ENCODE data around the gene FAHD1. TPM values are rescaled to one million over a fixed set of nuclear protein-coding genes. Genes with fewer than 3 reads are reported as not detected.
A peak's percentile ranks its signal among the peaks of the same experiment; 100 is the strongest.

The FAHD1 gene
- total RNA-seq, 4 donors from 2014 or later, result 34.3 to 52.3 (median 46.9) TPM

GRCh38 chr16:1782408-1783264 is 44.4 kb upstream of the FAHD1 start, which contains the start of the genes NUBP2 and SPSB3:
TSS of gene NUBP2 (plus strand) at chr16:1782960. CDS start at chr16:1783021, 61 bp downstream.
TSS of gene SPSB3 (minus strand) at chr16:1782571. CDS start at chr16:1781483, 1,088 bp downstream.
- H3K4me3 ChIP-seq, result peak within 1 kb of the TSS; percentile 86 to 96 (median 94)
- peak; percentile 99 for DNase-seq
- H3K27ac ChIP-seq, result peak within 1 kb of the TSS; percentile 80 to 97 (median 94)
- intact Hi-C loops (cut with DNase I), result no loop called here
- H3K36me3 ChIP-seq, result peaks cover 6 to 63% (median 11%) of the 10 kb centered on the region in 3 donors
- H3K4me1 ChIP-seq, result peaks cover 24 to 73% (median 33%) of the 10 kb centered on the region in 3 donors
- WGBS, 2 donors, result 0% methylated on average over 8 of the region's 102 CpGs; no CpG with 5 or more reads in 1 of the 2 donors
- H3K9me3 ChIP-seq, result no peaks in the 10 kb centered on the region
- no peak for TF ChIP-seq CTCF (IDR thresholded peaks at IDR 0.05)
- TF ChIP-seq POLR2A (IDR thresholded peaks at IDR 0.05), result peak in 2 of 4 donors; percentile 75 to 83
- no peaks in the 10 kb centered on the region for H3K27me3 ChIP-seq

GRCh38 chr16:1784977-1785845 is 41.8 kb upstream of the FAHD1 start:
- Histone ChIP-seq H3K36me3 (peaks cover 0 to 63% (median 8%) of the 10 kb centered on the region in 3 donors), H3K27ac (no peak overlapping the region), H3K27me3 (no peaks in the 10 kb centered on the region), H3K9me3 (no peaks in the 10 kb centered on the region), H3K4me3 (no peak overlapping the region), H3K4me1 (peaks cover 31 to 81% (median 39%) of the 10 kb centered on the region in 3 donors)
- DNase-seq, result no peak
- no peak for TF ChIP-seq CTCF (IDR thresholded peaks at IDR 0.05)
- no peak for TF ChIP-seq POLR2A (IDR thresholded peaks at IDR 0.05)
- intact Hi-C loops (cut with DNase I), result no loop called here
- 78 to 89% methylated on average over 10 to 14 of the region's 26 CpGs for WGBS, 2 donors

GRCh38 chr16:1785846-1786170 is 41.2 kb upstream of the FAHD1 start:
- no peaks in the 10 kb centered on the region for H3K9me3 ChIP-seq
- DNase-seq, result no peak
- WGBS, 2 donors, result 79 to 90% methylated on average over 2 to 10 of the region's 14 CpGs

GRCh38 chr16:1786242-1787055 is 40.6 kb upstream of the FAHD1 start:
- Histone ChIP-seq H3K27me3 (no peaks in the 10 kb centered on the region), H3K27ac (no peak overlapping the region), H3K4me3 (no peak overlapping the region), H3K4me1 (peaks cover 26 to 69% (median 30%) of the 10 kb centered on the region in 3 donors), H3K9me3 (no peaks in the 10 kb centered on the region), H3K36me3 (peaks cover 0 to 65% (median 8%) of the 10 kb centered on the region in 3 donors)
- intact Hi-C loops (cut with DNase I), result no loop called here
- no peak for TF ChIP-seq CTCF (IDR thresholded peaks at IDR 0.05)
- no peak for TF ChIP-seq POLR2A (IDR thresholded peaks at IDR 0.05)
- WGBS, 2 donors, result 96% methylated on average over 17 of the region's 51 CpGs; no CpG with 5 or more reads in 1 of the 2 donors
- DNase-seq, result no peak

More at GRCh38 chr16:1785846-1786170, 41.2 kb upstream of the FAHD1 start:
- Histone ChIP-seq H3K27ac (no peak overlapping the region), H3K36me3 (peaks cover 0 to 63% (median 8%) of the 10 kb centered on the region in 3 donors), H3K27me3 (no peaks in the 10 kb centered on the region), H3K4me3 (no peak overlapping the region), H3K4me1 (peaks cover 31 to 75% (median 37%) of the 10 kb centered on the region in 3 donors)
- intact Hi-C loops (cut with DNase I), result no loop called here
- no peak for TF ChIP-seq POLR2A (IDR thresholded peaks at IDR 0.05)
- no peak for TF ChIP-seq CTCF (IDR thresholded peaks at IDR 0.05)
